GM19240 (cell line): Measurements from ENCODE around the gene BLID.

Source experiments
- DNase-seq: peaks from one replicate; pipeline ENCODE4 v3.0.0; 2011; ENCODE audit warnings: low spot score; ENCODE audit not compliant: insufficient read length

BLID gene

DNA sequence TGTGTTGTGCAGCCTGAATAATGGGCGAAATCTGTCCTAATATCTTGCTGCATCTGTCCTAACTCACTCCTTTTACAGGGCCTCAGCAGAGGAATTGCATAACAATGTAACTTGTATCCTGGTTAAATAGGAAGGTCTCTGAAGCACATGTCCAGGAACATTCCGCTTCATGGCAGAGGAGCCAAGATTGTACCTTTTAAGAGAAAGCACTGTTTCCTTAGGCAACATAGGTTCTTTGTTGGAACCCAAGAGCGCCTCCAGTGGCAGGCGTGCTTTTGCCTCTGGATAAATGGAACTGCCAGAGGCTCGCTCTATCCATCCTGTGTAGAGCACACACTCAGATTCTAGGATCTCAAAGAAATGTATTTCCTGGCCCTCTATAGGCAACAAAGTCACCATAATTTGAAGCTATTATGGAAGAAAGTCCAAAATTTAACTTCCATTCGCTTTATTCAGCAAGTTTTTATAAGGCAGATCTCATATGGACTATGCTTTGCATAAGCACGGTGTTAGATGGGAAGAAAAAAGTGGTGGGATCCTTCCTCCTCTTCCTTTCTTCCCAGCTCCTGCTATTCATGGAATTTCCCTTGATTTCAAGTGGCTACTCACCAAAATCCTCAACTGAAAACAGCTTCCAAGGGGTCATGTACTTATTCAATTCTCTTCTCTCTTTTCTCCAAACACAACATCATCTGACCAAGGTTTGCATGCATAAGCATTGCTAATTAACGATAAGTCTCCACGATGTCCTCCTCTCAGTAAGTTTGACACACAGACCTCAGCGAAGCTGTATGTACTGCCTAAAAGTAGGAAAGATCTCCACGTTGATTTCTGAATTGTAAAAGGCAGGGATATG lies at the start of gene BLID:
TSS of gene BLID (minus strand) at position 692 of the 856 bp plus-strand sequence. CDS start at position 399, 293 bp downstream.
- no peak for DNase-seq

DNA sequence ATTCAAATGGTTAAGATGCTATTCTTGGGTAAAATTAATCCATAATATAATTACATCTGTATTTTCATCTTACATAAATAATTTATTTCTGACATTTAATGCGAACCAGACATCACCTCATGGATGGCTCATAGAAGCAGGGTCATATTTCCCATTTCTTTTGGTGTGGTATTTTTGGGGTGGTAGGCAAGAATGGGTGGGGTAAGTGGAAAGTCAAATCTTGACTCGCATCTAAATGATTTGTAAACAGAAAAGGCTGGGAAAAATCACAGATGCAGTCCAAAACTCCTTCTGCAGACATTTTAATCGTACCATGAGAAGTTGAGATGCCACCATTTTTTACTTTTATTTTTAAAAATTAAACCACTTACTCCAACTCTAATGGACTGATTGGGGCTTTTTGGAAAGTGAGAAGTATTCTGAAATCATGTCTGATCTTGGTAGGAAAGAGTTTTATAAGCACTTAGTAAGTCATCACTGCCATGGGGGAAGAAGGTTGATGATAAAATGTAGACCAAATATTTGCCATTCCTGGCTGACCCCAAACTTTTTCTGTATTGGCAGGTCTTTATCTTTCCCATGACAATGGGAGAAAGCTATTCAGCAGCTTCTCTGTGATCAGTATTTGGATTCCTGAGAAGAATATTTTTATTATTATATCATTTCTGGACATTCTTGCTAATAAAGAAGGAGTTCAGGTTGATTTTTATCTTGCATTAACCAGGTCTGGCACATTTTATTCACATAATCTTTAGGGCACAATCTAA lies 47.2 kb upstream of the BLID start:
- DNase-seq: no peak

DNA sequence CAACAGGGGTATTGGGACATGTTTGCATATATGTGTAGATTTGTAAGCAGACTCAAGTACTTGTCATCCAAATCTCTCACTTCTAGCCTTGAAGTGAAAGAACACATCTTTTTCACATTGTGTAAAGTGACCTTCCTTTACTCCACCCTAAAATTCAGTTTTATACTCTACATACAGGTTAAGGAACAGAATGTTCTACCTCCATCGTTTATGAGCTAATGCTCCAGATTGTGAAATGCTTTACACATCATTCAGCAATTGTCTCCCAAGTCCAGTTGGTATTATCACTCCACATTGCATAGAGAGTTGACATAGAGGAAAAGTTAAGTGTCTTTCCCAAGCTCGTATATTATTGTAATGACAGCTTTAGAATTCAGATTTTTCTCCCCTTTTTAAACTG lies 46.1 kb upstream of the BLID start:
- DNase-seq: no peak

GRCh38 chr11:122160841-122161590 lies 45.0 kb upstream of the BLID start:
- DNase-seq: no peak

- no peak for DNase-seq
These were observed 43.8 kb upstream of the BLID start for GRCh38 chr11:122159861-122160260.

DNA sequence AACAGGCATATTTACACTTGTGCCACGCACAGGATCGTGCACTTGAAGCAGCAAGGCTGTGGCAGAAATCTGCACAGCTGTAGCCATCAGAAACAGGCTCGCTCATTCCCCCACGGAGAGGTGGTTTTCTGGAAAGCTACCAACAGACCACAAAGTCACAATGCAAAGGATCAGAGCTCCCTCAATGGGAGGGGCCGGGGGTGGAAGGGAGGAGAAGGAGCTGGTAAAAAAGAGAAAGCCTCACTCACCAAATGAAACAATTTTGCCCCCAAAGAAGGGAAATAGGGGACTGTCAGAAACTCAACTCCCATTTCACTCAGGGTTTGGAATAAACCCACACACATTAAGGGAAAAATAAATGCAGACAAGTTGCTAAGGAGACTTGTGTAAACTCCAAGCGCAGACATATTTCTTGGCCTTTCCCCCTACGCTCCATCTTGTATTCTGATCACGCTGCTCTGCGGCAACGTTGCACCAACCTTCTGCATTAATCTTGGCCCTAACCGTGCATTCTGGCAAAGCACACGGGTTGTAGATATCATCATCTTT lies 43.2 kb upstream of the BLID start:
- DNase-seq: no peak

DNA sequence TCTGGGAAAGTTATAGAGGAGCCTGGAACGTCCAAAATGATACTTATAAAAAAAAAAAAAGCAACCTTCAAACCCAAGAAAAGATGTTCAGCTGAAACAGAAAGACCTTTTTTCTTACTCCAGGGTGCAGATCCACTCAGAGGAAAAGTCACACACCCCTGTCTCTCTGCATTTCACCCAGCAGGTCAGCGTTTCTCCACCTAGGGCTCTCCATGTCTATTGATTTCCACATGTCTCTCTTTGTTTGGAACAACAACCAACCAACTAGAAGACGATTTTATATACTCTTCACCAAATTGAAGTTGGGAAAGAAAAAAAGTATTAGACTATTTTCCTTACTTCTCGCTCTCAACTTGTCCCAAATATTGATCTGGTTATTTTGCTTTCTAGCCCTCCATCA lies 42.2 kb upstream of the BLID start:
- no peak for DNase-seq

DNA sequence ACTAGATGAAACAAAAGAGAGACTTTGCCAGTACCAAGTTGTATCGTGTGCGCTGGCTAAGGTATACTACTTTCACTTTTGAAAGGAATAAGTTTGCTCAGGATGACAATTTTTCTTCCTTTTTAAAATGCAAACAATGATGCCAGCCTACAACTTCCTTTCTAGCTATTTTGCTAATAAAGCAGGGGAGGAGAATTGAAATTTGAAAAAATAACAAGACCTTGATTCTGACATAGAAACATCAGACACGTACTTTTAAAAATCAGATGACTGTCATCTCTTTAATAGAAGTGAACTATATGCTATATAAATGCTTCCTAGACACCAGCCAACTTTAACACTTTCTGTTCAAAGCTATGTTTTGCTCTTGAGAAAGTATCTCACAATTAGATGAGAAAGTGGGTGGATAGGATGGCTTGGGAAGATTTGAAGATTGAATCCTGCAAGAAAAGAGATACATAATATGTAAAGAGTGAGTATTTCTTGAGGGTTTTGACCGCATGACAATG lies 41.7 kb upstream of the BLID start:
- DNase-seq: no peak

DNA sequence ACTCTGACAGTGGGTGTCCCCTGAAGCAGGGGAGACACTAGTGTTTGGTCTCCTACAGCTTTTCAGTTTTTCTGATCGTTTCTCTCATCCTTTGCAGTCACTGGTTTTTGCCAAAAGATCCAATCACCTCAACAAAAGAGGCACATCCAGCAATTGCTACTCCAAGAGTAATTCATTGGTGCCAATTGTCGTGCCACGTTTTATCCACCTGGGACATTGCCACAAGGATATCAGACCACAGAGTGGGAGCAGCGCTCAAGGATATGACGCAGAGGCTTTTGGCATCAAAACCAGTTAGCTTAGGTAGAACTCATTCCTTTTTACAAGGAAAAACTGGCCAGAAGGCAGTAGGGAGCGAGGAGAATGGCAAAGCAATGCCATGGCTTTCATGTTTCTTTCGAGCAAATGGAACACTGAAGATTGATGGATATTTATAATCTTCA lies 40.9 kb upstream of the BLID start:
- no peak for DNase-seq

GRCh38 chr11:122155765-122156527 lies 39.9 kb upstream of the BLID start:
- DNase-seq: no peak

DNA sequence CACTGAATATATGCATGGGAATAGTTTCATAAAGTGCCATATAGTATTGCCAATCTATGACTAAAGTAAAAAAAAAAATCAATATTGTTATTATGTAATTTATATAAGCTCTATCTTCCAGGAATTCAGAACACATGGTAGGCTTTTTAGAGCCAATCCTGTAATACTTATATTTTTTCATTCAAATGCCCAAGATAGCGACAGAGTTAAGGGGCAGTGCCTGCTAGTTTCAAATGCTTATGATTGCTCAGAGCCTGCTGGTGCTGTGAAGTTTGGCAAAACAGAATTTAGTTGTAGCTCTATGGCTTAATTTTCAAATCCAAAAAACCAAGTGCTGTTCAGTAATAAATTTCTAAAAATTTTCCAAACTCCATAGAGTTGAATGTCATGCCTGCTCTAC lies 39.0 kb upstream of the BLID start:
- DNase-seq: no peak

DNA sequence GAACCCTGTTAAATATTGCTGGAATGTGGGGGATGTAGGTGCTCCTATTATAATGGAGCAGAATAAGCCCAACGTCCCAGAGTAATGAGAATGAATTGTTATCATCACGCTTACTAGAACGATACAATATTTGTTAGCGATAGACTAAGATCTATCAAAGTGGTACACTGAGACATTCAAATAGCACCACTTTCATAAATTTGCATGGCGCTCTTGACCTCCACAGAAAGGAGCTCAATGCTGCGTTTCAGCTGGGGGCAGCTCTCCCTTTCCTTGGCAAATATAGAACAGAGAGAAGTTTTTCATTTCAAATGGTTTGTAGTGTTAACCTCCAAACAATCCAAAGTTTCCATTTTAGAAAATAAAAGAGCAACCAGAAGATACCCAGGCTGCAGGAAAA lies 38.2 kb upstream of the BLID start:
- DNase-seq: no peak

- no peak for DNase-seq
These were observed 37.7 kb upstream of the BLID start for GRCh38 chr11:122153746-122154145.

GRCh38 chr11:122150216-122151124 lies 34.5 kb upstream of the BLID start:
- DNase-seq: no peak

- no peak for DNase-seq
These were observed 33.2 kb upstream of the BLID start for GRCh38 chr11:122149202-122149601.

- no peak for DNase-seq
These were observed 30.5 kb upstream of the BLID start for GRCh38 chr11:122146475-122146874.

GRCh38 chr11:122145715-122146274 lies 29.8 kb upstream of the BLID start:
- no peak for DNase-seq

DNA sequence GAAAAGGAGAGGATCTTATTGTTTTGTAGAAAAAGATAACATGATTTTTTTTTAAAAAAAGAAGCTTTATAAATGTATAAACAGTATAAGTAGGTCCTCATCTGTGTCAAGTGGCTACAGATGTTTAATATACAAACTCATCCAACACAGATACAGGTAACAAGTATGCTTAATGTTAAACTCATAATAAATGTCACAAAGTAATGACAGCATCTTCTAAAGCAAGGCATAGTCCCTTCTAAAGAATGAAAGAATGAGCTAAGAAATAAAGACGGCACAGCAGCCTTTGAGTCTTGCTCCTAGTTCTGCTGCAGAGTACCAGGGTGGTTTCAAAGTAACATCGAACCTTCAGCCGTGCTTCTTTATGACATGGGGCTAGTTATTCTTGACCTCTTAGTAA lies 28.7 kb upstream of the BLID start:
- DNase-seq: no peak

DNA sequence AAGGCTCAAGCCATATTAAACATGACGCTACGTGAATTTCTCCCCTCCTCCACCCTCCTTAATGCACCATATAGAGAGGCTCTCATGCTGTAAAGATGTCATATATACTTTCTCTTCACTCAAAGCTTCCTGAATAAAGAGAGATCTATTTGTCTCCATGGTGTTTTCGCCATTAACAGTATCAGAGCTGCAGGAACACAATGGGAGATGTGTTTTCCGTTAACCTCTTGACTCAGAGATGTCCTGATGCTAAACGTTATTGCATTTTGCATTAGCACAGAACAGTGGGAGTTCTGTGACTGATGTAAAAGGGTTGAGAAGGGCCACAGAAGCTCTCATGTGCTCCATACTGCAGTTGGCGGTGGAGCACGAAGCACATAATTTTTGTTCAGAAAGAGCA lies 25.7 kb upstream of the BLID start:
- no peak for DNase-seq
